Ecto neural progenitor cell (in vitro differentiated cells): ENCODE results near the gene ATP8B1.
"Not testable (repeated sequence)": the region's sequence is repeated elsewhere in the genome, so short reads cannot be mapped to it uniquely, and the experiment has no call there.

ENCODE experiments used
- DNase-seq: peaks from one replicate; pipeline ENCODE4 v3.0.0-alpha.2; 2018; ENCODE audit warnings: low spot score

The ATP8B1 gene

DNA sequence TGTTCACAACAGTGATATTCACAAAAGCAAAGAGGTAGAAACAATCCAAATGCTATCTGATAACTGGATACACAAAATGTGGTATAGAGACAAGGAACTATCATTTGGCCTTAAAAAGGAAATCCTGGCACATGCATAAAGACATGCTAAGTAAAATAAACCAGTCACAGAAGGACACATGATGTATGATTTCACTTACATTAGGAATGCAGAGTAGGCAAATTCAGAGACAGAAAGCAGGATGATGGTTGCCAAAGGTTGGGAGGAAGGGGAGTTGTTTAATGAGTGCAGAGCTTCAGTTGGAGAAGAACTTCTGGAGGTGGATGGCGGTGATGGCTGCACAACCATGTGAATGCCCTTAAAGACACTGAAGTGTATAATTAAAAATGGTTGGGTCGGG, 38.1 kb downstream of the ATP8B1 start:
- DNase-seq, result no peak

GRCh38 chr18:57764087-57764486, 39.0 kb downstream of the ATP8B1 start:
- DNase-seq, result no peak

DNA sequence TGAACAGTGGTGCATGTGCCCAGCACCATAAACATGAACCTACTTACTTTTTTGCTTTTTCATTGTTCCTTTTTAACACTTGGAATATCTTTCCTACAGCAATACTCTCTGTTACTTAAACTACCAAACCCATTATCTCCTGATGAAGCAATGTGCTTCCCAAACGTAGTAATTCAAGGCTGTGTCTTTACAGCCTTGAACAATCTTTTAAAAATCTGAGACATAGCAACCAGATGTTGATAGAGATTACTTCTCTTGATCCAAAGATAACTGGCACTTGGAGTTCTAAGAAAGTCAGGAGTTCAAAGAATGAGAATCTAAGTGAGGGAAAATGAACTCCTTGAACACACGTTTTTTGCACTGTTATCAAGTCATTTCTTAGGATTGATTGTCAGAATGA, 40.4 kb downstream of the ATP8B1 start:
- no peak for DNase-seq

DNA sequence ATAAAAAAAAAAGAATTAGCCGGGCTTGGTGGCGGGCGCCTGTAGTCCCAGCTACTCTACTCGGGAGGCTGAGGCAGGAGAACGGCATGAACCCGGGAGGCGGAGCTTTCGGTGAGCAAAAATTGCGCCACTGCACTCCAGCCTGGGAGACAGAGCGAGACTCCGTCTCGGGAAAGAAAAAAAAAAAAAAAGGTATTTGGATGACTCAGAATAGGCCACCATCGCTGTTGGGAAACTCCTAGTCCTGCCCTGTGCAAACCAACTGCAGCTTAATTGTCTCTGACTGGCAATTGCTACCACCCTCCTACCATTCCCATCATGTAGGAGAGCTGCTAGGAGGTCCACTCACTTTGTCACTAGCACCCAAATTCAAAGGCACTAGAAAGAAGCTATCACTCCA, 43.5 kb downstream of the ATP8B1 start:
- DNase-seq, result no peak

- no peak for DNase-seq
These were observed 47.5 kb downstream of the ATP8B1 start for GRCh38 chr18:57755473-57756067.

GRCh38 chr18:57754577-57755338, 48.4 kb downstream of the ATP8B1 start:
- DNase-seq, result no peak

DNA sequence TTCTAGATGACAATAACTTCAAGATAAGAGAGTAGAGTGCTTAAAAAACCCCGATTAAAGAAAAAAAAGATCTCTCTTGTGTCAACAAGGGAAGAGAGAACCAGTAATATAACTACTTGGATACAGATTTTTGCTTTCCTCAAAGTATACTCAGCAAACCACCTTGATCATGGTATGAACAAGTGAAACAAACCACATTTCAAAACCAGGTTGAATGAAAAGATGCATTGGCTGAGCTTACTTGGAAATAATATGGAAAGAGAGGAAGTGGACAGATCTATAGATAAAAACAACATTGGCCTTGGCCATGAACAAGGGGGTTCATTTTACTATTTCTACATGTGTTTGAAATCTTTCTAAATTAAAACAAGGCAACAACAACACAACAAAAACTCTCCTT, 50.1 kb downstream of the ATP8B1 start:
- DNase-seq, result no peak

- no peak for DNase-seq
These were observed 53.5 kb downstream of the ATP8B1 start for GRCh38 chr18:57749604-57749970.

GRCh38 chr18:57748770-57749603, 54.1 kb downstream of the ATP8B1 start:
- DNase-seq, result no peak

DNA sequence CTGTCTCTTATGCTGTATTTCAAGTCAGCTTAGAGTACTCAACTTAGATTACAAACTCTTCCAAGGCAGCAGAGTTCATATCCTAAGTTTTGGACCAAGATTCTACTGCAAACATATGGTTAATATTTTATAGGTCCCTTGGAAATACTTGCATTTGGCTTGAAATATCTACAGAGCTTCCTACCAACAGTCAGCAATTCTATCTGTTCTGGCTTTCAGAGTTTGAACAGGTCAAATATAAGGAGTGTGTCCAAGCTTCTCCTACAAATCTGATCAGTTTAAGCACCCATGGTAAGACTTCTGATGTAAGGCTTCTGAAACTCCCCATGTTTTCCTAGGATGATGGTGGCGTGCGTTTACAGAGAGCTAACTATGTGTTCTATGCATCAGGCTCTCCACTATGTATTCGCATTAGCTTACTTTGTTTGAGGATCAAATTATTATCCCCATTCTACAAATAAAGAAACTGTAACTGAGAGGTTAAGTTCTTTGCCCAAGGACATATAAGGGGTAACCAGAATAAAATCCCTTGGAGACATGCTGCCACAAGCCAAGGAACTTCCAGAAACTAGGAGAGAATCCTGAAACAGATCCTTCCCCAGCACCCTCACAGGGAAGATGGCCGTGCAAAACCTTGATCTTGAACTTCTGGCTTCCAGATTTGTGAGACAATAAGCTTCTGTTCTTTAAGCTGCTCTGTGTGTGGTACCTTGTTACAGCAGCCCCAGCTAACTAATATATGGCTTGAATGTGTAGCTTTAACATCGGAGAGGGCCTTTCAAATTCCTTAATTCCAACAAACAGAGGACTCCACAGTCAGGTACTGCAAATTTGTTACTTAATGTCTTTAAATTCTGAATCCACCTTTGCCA, 55.1 kb downstream of the ATP8B1 start:
- DNase-seq, result no peak

DNA sequence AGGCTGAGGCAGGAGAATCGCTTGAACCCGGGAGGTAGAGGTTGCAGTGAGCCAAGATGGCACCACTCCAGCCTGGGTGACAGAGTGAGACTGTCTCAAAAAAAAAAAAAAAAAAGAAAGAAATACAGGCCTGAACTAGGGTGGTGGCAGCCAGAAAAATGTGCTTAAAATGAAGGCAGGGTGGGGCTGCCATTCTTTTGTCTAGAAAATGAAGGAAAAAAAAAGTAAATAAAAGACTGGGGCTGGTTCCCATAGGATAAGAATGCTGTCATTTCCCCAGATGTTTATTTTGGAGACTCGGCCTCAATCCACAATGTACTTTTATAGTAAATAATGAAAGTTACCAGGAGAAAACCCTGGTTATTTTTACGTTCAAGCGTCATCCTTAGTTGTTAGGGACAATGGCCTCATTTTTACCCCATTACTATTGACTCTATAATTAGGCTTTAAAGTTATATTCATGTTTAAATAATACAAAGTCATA, 58.9 kb downstream of the ATP8B1 start:
- DNase-seq, result no peak

- no peak for DNase-seq
These were observed 60.1 kb downstream of the ATP8B1 start for GRCh38 chr18:57743008-57743407.

- no peak for DNase-seq
These were observed 61.8 kb downstream of the ATP8B1 start for GRCh38 chr18:57741273-57741672.

DNA sequence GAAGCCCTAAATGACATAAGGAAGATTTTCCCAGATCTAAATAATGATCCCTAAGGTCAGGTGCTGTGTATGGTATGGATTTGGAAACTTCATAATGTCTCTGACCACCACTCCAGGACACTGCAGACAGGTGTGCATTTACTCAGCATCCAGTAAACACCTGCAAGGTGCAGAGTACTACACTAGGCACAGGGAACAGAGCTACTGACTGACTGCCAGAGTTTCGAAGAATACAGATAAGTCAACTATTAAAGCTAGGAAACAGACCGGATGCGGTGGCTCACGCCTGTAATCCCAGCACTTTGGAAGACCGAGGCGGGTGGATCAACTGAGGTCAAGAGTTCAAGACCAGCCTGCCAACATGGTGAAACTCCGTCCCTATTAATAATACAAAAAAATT, 65.0 kb downstream of the ATP8B1 start:
- DNase-seq, result no peak

DNA sequence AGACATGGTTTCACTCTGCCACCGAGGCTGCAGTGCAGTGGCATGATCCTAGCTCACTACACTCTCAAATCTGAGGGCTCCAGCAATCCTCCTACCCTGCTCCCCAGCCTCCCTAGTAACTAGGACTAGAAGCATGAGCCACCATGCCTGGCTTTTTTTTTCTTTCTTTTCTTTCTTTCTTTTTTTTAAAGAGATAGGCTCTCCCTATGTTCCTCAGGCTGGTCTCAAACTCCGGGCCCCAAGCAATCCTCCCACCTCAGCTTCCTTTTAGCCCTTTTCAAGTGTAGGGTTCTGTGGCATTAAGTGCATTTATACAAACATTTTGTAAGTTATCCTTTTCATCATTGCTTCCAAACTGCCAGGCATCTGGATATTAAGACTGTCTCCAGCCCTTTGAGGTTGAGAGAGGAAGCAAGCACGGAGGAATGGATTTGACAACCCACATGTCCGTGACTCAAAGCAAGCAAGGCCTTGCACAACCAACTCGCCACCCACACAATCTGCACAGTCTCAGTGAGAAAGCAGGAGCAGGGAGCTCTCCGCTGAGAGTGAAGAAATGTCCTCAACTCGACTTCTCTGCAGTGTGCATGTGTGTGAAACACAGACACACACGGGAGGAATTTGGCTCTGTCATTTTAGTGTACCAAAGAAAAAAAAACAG, 65.6 kb downstream of the ATP8B1 start:
- no peak for DNase-seq

DNA sequence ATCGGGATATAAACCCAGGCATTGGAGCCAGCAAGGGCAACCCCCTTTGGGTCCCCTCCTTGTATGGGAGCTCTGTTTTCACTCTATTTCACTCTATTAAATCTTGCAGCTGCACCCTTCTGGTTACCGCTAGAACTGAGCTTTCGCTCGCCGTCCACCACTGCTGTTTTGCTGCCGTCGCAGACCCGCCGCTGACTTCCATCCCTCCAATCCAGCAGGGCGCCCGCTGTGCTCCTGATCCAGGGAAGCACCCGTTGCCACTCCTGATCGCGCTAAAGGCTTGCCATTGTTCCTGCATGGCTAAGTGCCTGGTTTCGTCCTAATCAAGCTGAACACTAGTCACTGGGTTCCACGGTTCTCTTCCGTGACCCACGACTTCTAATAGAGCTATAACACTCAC, 68.1 kb downstream of the ATP8B1 start:
- DNase-seq, result not testable (repeated sequence)

- DNase-seq, result no peak
These were observed 69.3 kb downstream of the ATP8B1 start for GRCh38 chr18:57733861-57734260.

GRCh38 chr18:57730146-57730545, 73.0 kb downstream of the ATP8B1 start:
- DNase-seq, result no peak

GRCh38 chr18:57728941-57729511, 74.1 kb downstream of the ATP8B1 start:
- no peak for DNase-seq

DNA sequence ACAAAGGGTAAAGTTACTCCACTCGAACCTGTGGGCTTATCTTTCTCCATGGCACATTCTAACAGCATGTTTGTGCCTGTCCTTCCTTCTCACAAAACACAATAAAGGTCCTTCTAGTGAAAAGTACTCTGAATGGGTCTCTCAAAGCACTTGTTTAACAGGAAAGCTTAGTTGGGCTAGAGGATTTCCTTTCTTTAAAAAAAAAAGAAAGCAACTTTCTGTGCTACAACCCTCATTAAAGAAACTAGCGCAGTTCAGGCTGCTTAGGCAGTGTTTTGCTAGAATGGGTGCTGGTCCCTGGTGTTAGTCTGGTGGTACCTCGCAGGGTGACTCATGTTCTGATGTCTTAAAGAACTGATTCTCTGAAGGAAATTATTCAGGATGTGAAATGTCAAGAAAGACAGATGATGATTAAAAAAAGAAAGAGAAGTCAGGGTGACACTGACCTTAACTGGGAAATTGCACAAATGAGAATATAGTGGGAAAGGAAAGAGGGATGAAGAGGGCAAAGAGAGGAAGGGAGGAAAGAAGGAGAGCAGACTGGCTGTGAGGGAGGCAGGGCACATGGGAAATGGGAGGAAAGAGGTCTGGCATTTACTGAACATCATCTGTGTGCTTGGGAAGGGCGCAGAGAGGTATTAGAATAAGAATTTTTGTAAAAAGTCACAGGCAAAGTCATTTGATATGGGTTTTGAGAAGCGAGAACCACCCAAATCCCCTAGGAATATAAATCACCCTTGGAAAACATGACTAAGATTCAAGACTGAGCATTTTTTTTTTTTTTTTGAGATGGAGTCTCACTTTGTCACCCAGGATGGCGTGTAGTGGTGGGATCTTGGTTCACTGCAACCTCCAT, 74.9 kb downstream of the ATP8B1 start:
- DNase-seq, result no peak
